ENCODE measurements around the gene SLC34A1. TPM values are rescaled to one million over a fixed set of nuclear protein-coding genes. Genes with fewer than 3 reads are reported as not detected.

Gene SLC34A1
- total and polyA plus RNA-seq, 2 of the 13 experiments (the other 11 are each of a cell fraction or from before 2014, with no cell fraction given), result 0.03 to 0.20 TPM

GRCh38 chr5:177446200-177447065, 62.2 kb downstream of the SLC34A1 start, which contains the start of gene PRR7 (continued):
- 0 out of 2 replicates have a peak, but pooled peaks have one; percentile 23 for TF ChIP-seq GABPB1 (CRISPR knock-in tag; IDR thresholded peaks at IDR 0.05)
- peak; percentile 98 for TF ChIP-seq AKAP8 (CRISPR knock-in tag; IDR thresholded peaks at IDR 0.05)
- TF ChIP-seq ZMYM2 (CRISPR knock-in tag; IDR thresholded peaks at IDR 0.05), result no peak
- TF ChIP-seq HOMEZ (CRISPR knock-in tag; IDR thresholded peaks at IDR 0.05; ENCODE audit: low read depth), result no peak
- TF ChIP-seq RXRA (CRISPR knock-in tag; IDR thresholded peaks at IDR 0.05), result peak; percentile 54; the same call in 1 of the 2 replicates
- no peak for TF ChIP-seq PAX8 (CRISPR knock-in tag; IDR thresholded peaks at IDR 0.05; ENCODE audit: borderline replicate concordance)
- TF ChIP-seq SALL1 (CRISPR knock-in tag; IDR thresholded peaks at IDR 0.05), result peak; percentile 20; the same call in 1 of the 2 replicates
- TF ChIP-seq SCMH1 (CRISPR knock-in tag; IDR thresholded peaks at IDR 0.05; ENCODE audit: borderline replicate concordance), result no peak
- TF ChIP-seq NFKBIZ (CRISPR knock-in tag; IDR thresholded peaks at IDR 0.05), result no peak
- TF ChIP-seq CTCF (CRISPR knock-in tag; IDR thresholded peaks at IDR 0.05), result peak; percentile 18
- TF ChIP-seq ZBTB4 (CRISPR knock-in tag; IDR thresholded peaks at IDR 0.05; ENCODE audit: borderline replicate concordance), result 0 out of 2 replicates have a peak, but pooled peaks have one; percentile 50
- no peak for TF ChIP-seq DDIT3 (CRISPR knock-in tag; IDR thresholded peaks at IDR 0.05)
- no peak for TF ChIP-seq HOXD1 (CRISPR knock-in tag; IDR thresholded peaks at IDR 0.05)
- peak; percentile 60 for TF ChIP-seq ZNF687 (CRISPR knock-in tag; IDR thresholded peaks at IDR 0.05)
- no peak for TF ChIP-seq NR2F2 (IDR thresholded peaks at IDR 0.05; ENCODE audit: borderline replicate concordance, low read depth)
- no peak for TF ChIP-seq CEBPG (CRISPR knock-in tag; IDR thresholded peaks at IDR 0.05)
- TF ChIP-seq ZNF547 (CRISPR knock-in tag; IDR thresholded peaks at IDR 0.05), result peak; percentile 76; the same call in 1 of the 2 replicates
- no peak for TF ChIP-seq RFXANK (CRISPR knock-in tag; IDR thresholded peaks at IDR 0.05)
- no peak for TF ChIP-seq ZKSCAN8 (CRISPR knock-in tag; IDR thresholded peaks at IDR 0.05; ENCODE audit: borderline replicate concordance)
